HG02759 (cell line): ENCODE data around the gene PRR3.
"Not testable (repeated sequence)": the region's sequence is repeated elsewhere in the genome, so short reads cannot be mapped to it uniquely, and the experiment has no call there.

Source experiments
- ATAC-seq: cut with Tn5 transposase; IDR thresholded peaks from one replicate; pipeline ENCODE4 v1.9.1; 2021; ENCODE audit warnings: mild to moderate bottlenecking, moderate library complexity; ENCODE audit not compliant: unreplicated experiment

Gene PRR3

GRCh38 chr6:30556906-30557682 is at the start of gene PRR3:
PRR3 (plus strand) TSS chr6:30557295; CDS start chr6:30557345, 50 bp downstream.
- ATAC-seq: peak; percentile 60

- ATAC-seq: peak; percentile 43
These were observed 49.0 kb upstream of the PRR3 start for GRCh38 chr6:30507849-30508827.

GRCh38 chr6:30508890-30509736 is 48.0 kb upstream of the PRR3 start:
- peak; percentile 46 for ATAC-seq

GRCh38 chr6:30510419-30511168 is 46.5 kb upstream of the PRR3 start:
- no peak for ATAC-seq

GRCh38 chr6:30511169-30511546 is 45.9 kb upstream of the PRR3 start:
- ATAC-seq: no peak

GRCh38 chr6:30513451-30513850 is 43.6 kb upstream of the PRR3 start:
- no peak for ATAC-seq

GRCh38 chr6:30515106-30515505 is 42.0 kb upstream of the PRR3 start:
- ATAC-seq: no peak

- peak; percentile 76 for ATAC-seq
These were observed 40.9 kb upstream of the PRR3 start for GRCh38 chr6:30515944-30516753.

- ATAC-seq: not testable (repeated sequence)
These were observed 40.4 kb upstream of the PRR3 start for GRCh38 chr6:30516754-30517076.

GRCh38 chr6:30517767-30518504 is 39.2 kb upstream of the PRR3 start:
- not testable (repeated sequence) for ATAC-seq

- ATAC-seq: not testable (repeated sequence)
These were observed 38.5 kb upstream of the PRR3 start for GRCh38 chr6:30518505-30519145.

GRCh38 chr6:30520522-30520921 is 36.6 kb upstream of the PRR3 start:
- no peak for ATAC-seq

- ATAC-seq: not testable (repeated sequence)
These were observed 36.0 kb upstream of the PRR3 start for GRCh38 chr6:30521082-30521481.

GRCh38 chr6:30521952-30522351 is 35.1 kb upstream of the PRR3 start:
- ATAC-seq: not testable (repeated sequence)

- not testable (repeated sequence) for ATAC-seq
These were observed 30.7 kb upstream of the PRR3 start for GRCh38 chr6:30526444-30526843.

- not testable (repeated sequence) for ATAC-seq
These were observed 27.7 kb upstream of the PRR3 start for GRCh38 chr6:30529349-30529875.

- no peak for ATAC-seq
These were observed 27.1 kb upstream of the PRR3 start for GRCh38 chr6:30530014-30530413.
